Activated CD4-positive, CD25-positive, alpha-beta regulatory T cell (primary cell): ENCODE measurements around the gene SLC25A34.

Source experiments
- DNase-seq, 4 experiments: peaks; one replicate each; lab custom pipeline; 2025; lab: John Stamatoyannopoulos, UW

The SLC25A34 gene

GRCh38 chr1:15775706-15776105 is 39.6 kb downstream of the SLC25A34 start:
- no peak for DNase-seq

- no peak for DNase-seq
Observed at GRCh38 chr1:15777909-15778707, 42.0 kb downstream of the SLC25A34 start.

GRCh38 chr1:15785683-15786082 is 49.6 kb downstream of the SLC25A34 start:
- DNase-seq = no peak

GRCh38 chr1:15786581-15786980 is 50.5 kb downstream of the SLC25A34 start:
- DNase-seq = no peak

GRCh38 chr1:15788624-15789301 is 52.7 kb downstream of the SLC25A34 start:
- no peak for DNase-seq
